ENCODE data around the gene GRAP2.

The GRAP2 gene

DNA sequence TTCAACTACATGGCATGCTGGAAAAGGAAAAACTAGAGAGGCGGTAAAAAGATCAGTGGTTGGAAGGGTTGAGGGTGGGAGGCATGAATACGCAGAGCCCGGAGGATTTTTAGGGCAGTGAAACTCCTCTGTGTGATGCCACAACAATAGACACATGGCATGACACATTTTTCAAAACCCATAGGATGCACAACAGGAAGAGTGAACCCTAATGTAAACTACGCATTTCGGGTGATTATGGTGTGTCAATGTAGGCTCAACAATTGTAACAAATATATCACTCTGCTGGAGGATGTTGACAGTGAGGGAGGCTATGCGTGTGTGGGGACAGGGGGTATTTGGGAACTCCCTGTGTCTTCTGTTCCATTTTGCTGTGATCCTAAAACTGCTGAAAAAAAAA, 78.2 kb downstream of the GRAP2 start:
- ChIA-PET POLR2A (no interaction called here), CTCF (no interaction called here)
- TF ChIP-seq, protein P1, sequence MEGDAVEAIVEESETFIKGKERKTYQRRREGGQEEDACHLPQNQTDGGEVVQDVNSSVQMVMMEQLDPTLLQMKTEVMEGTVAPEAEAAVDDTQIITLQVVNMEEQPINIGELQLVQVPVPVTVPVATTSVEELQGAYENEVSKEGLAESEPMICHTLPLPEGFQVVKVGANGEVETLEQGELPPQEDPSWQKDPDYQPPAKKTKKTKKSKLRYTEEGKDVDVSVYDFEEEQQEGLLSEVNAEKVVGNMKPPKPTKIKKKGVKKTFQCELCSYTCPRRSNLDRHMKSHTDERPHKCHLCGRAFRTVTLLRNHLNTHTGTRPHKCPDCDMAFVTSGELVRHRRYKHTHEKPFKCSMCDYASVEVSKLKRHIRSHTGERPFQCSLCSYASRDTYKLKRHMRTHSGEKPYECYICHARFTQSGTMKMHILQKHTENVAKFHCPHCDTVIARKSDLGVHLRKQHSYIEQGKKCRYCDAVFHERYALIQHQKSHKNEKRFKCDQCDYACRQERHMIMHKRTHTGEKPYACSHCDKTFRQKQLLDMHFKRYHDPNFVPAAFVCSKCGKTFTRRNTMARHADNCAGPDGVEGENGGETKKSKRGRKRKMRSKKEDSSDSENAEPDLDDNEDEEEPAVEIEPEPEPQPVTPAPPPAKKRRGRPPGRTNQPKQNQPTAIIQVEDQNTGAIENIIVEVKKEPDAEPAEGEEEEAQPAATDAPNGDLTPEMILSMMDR (IDR thresholded peaks at IDR 0.05; ENCODE audit: insufficient read depth, low read length, missing control alignments): no peak
- no peak for DNase-seq (ENCODE audit: low read depth, low spot score)
- H3K4me3 ChIP-seq (ENCODE audit: low read depth, low read length): no peak overlapping the region

DNA sequence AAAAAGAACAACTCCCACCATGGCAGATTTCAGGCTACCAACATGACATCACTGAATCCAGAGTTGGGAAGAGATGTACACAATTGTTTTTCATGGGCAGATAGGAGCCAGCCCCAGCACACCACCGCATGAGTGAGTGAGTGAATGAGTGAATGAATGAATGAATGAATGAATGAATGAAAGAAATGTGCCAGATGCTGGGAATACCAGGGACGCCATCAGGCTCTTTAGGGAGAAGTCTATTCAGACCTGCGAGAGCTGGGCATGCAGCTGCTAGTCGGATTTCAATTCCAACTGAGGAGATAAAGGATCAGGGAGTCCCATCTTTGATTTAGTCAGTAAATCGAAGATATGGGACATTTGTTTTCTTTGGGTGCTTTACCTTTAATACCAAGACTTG, 78.6 kb downstream of the GRAP2 start:
- no peak overlapping the region for H3K4me3 ChIP-seq (ENCODE audit: low read depth, low read length)
- ChIA-PET POLR2A (no interaction called here), CTCF (no interaction called here)
- TF ChIP-seq, protein P1 (IDR thresholded peaks at IDR 0.05; ENCODE audit: insufficient read depth, low read length, missing control alignments): no peak
- no peak for DNase-seq (ENCODE audit: low read depth, low spot score)

DNA sequence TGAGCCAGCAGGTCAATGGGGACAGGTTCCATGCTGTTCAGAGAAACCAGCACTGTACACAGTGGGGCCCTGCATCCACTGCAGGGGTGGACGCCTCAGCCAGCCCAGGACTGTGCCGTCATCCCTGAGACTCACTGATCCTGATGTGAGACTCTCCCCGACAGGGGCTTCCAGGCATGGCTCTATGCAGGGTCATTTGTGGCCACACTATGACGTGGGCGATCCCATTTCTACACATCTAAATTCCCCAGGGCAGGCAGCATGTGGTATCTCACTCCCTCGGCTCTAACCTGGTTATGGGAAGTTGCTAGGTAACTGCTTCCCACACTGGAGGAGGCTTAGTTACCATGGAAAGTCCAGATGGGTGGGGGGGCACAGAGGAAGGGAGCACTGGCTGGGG, 79.7 kb downstream of the GRAP2 start:
- POLR2A ChIA-PET: no interaction called here
- TF ChIP-seq, protein P1 (IDR thresholded peaks at IDR 0.05; ENCODE audit: insufficient read depth, low read length, missing control alignments): no peak
- CTCF ChIA-PET: no interaction called here
- H3K4me3 ChIP-seq (ENCODE audit: low read depth, low read length): no peak overlapping the region
- DNase-seq (ENCODE audit: low read depth, low spot score): no peak

DNA sequence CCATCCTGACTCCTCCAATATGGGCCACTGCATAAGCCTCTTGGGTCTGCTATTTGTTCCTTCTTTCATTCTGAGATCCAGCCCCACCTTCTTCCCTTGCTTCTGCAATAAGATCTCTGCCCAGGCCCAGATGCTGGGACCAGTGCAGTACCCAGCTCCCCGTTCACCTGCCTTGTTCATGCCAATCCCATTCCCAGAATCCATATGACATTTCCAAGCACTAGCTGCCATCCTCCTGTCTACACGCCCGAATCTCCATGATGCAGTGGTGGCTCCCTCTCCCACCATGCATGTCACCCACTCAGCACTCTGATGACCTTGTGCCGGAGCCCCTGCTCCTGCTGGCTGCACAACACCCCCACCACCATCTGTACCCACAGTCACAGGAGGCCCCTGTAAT, 82.5 kb downstream of the GRAP2 start:
- CTCF ChIA-PET: interaction anchor here (1.3 kb wide), 1 partner anchor 16 kb away, joined by 4 read pairs; no protein-coding TSS in a partner anchor
- H3K4me3 ChIP-seq (ENCODE audit: low read depth, low read length): no peak overlapping the region

DNA sequence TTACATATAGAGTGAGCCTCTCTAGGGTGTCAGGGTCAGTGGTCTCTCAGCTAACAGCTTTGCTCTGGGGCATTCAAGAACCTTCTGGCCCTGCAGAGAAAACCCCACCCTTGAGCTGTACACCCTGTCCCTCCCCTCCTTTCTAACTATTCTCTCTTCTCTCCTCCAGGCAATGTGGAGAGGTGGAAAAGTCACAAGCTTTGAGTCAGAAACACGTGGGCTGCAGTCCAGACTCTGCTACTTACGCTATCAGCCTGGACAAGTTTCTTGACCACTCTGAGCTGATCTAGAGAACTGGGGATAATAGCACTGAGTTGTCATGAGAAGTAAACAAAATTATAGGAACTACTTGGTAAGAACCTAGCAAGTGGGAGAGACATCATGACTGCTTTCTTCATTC, 83.1 kb downstream of the GRAP2 start:
- DNase-seq (ENCODE audit: low read depth, low spot score): no peak
- CTCF ChIA-PET: interaction anchor here (1.3 kb wide), 1 partner anchor 15 kb away, joined by 4 read pairs; no protein-coding TSS in a partner anchor
- H3K4me3 ChIP-seq (ENCODE audit: low read depth, low read length): no peak overlapping the region
- TF ChIP-seq, protein P1 (IDR thresholded peaks at IDR 0.05; ENCODE audit: insufficient read depth, low read length, missing control alignments): no peak
- POLR2A ChIA-PET: no interaction called here

More for the DNA sequence above, 82.5 kb downstream of the GRAP2 start:
- POLR2A ChIA-PET: no interaction called here
- no peak for DNase-seq (ENCODE audit: low read depth, low spot score)
- TF ChIP-seq, protein P1 (IDR thresholded peaks at IDR 0.05; ENCODE audit: insufficient read depth, low read length, missing control alignments): no peak

DNA sequence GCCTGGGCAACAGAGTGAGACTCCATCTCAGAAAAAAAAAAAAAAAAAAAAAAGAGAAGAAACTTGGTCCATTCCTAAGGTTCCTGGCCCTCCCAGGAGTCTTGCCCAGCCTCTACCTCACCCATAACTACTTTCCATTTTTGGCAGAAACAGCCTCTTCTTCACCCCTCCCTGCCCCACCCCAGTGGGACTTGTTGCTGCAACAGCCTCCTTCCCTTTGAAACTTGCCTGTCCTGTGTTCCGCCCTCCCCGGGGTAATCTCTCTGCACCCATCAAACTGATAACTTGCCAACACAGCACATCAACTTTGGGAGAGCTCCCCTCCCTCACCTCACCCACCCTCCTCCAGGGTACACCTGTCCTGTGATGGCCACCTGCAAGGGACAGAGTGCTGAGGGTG, 83.9 kb downstream of the GRAP2 start:
- TF ChIP-seq, protein P1 (IDR thresholded peaks at IDR 0.05; ENCODE audit: insufficient read depth, low read length, missing control alignments): no peak
- H3K4me3 ChIP-seq (ENCODE audit: low read depth, low read length): no peak overlapping the region
- ChIA-PET POLR2A (no interaction called here), CTCF (no interaction called here)
- no peak for DNase-seq (ENCODE audit: low read depth, low spot score)
